Calu3 (cell line): ENCODE measurements around the gene MLC1. TPM values are rescaled to one million over a fixed set of nuclear protein-coding genes. Genes with fewer than 3 reads are reported as not detected.
A peak's percentile ranks its signal among the peaks of the same experiment; 100 is the strongest.

ENCODE experiments used
- BruUV-seq: library from RNA; stranded (reverse); fragments of 400-500 nt; replicated peaks from 2 replicates; lab custom pipeline; 2021; lab: Mats Ljungman, UMichigan
- CTCF ChIA-PET: fragments of 300-600 bp; sonication (Branson Sonifier 250); formaldehyde crosslinking; loops from one replicate; lab custom pipeline; 2022; ENCODE audit warnings: antibody characterized with exemption; lab: Charles Lee
- DNase-seq: peaks from one replicate; pipeline ENCODE4 v3.0.0; 2022
- H3K27ac Mint-ChIP-seq: one replicate; pipeline ENCODE4 v1.8.0; 2022; ENCODE audit warnings: mixed read lengths; ENCODE audit not compliant: unreplicated experiment
- H3K27me3 Mint-ChIP-seq: one replicate; pipeline ENCODE4 v1.8.0; 2022; ENCODE audit warnings: mixed read lengths; ENCODE audit not compliant: unreplicated experiment
- H3K36me3 Mint-ChIP-seq: one replicate; pipeline ENCODE4 v1.8.0; 2022; ENCODE audit warnings: mild to moderate bottlenecking, moderate library complexity, mixed read lengths; ENCODE audit not compliant: insufficient read depth, unreplicated experiment
- H3K4me1 Mint-ChIP-seq: one replicate; pipeline ENCODE4 v1.8.0; 2022; ENCODE audit warnings: mild to moderate bottlenecking, low read depth, mixed read lengths; ENCODE audit not compliant: unreplicated experiment
- H3K4me3 Mint-ChIP-seq: one replicate; pipeline ENCODE4 v1.8.0; 2022; ENCODE audit warnings: mild to moderate bottlenecking, low read depth, moderate library complexity, mixed read lengths; ENCODE audit not compliant: unreplicated experiment
- H3K9me3 Mint-ChIP-seq: one replicate; pipeline ENCODE4 v1.8.0; 2022; ENCODE audit warnings: low read depth, mixed read lengths; ENCODE audit not compliant: unreplicated experiment
- CTCF ChIP-seq: fragments of 200-600 bp; IDR thresholded peaks from one replicate; pipeline ENCODE4 v1.8.0; 2022; ENCODE audit warnings: antibody characterized with exemption; ENCODE audit not compliant: unreplicated experiment
- intact Hi-C: fragments of 100-400 bp; cut with micrococcal nuclease; formaldehyde crosslinking; loops from one replicate; pipeline ENCODE4 v1.10.0; 2022; ENCODE audit not compliant: unreplicated experiment
- total RNA-seq: library from RNA; stranded (reverse); gene quantifications from 2 replicates; pipeline ENCODE4 v1.2.3, GENCODE V29; 2022

MLC1 gene
- total RNA-seq, 1 experiment from 2014 or later: not detected

GRCh38 chr22:50012211-50013181 is 72.7 kb downstream of the MLC1 start, which contains the start of gene IL17REL:
TSS of gene IL17REL (minus strand) at chr22:50012765. CDS start at chr22:50012646, 119 bp downstream.
- TF ChIP-seq CTCF: no peak
- no peaks in the 10 kb centered on the region for H3K9me3 Mint-ChIP-seq
- CTCF ChIA-PET: interaction anchor here (0.6 to 1.2 kb wide), 4 partner anchors 15 to 82 kb away, joined by 3 to 9 read pairs (median 4); no protein-coding TSS in a partner anchor
- BruUV-seq: no TSS peak
- DNase-seq: peak; percentile 36
- peak within 1 kb of the TSS; percentile 42 for H3K4me3 Mint-ChIP-seq
- peaks cover 18% of the 10 kb centered on the region for H3K4me1 Mint-ChIP-seq
- H3K27me3 Mint-ChIP-seq: peaks cover 32% of the 10 kb centered on the region
- peaks cover 10% of the 10 kb centered on the region for H3K36me3 Mint-ChIP-seq
- no peak within 1 kb of the TSS for H3K27ac Mint-ChIP-seq
- intact Hi-C loops: loop anchor here (5.0 kb wide), 1 partner anchor 80 kb away; no protein-coding TSS in a partner anchor

GRCh38 chr22:50011447-50012210 is 73.6 kb downstream of the MLC1 start:
- Mint-ChIP-seq H3K4me3 (peak overlapping the region; percentile 42), H3K9me3 (no peaks in the 10 kb centered on the region), H3K36me3 (peaks cover 1% of the 10 kb centered on the region), H3K4me1 (peaks cover 16% of the 10 kb centered on the region), H3K27ac (no peak overlapping the region), H3K27me3 (peaks cover 32% of the 10 kb centered on the region)
- intact Hi-C loops: loop anchor here (5.0 kb wide), 1 partner anchor 79 kb away; no protein-coding TSS in a partner anchor
- CTCF ChIA-PET: interaction anchor here (0.6 kb wide), 1 partner anchor 41 kb away, joined by 3 read pairs; no protein-coding TSS in a partner anchor
- no TSS peak for BruUV-seq
- DNase-seq: no peak
- TF ChIP-seq CTCF: no peak

- Mint-ChIP-seq H3K9me3 (no peaks in the 10 kb centered on the region), H3K4me1 (peaks cover 23% of the 10 kb centered on the region), H3K36me3 (peaks cover 5% of the 10 kb centered on the region), H3K27me3 (peaks cover 32% of the 10 kb centered on the region), H3K27ac (no peak overlapping the region), H3K4me3 (peak overlapping the region; percentile 42)
- no peak for DNase-seq
- CTCF ChIA-PET: no interaction called here
- intact Hi-C loops: loop anchor here (5.0 kb wide), 1 partner anchor 79 kb away; no protein-coding TSS in a partner anchor
- BruUV-seq: no TSS peak
- no peak for TF ChIP-seq CTCF
Observed at GRCh38 chr22:50010676-50011446, 74.4 kb downstream of the MLC1 start.
